ENCODE data around the gene KRTAP13-1. TPM values are rescaled to one million over a fixed set of nuclear protein-coding genes. Genes with fewer than 3 reads are reported as not detected.

Gene KRTAP13-1
- total and polyA plus RNA-seq, 5 donors from 2014 or later = not detected

DNA sequence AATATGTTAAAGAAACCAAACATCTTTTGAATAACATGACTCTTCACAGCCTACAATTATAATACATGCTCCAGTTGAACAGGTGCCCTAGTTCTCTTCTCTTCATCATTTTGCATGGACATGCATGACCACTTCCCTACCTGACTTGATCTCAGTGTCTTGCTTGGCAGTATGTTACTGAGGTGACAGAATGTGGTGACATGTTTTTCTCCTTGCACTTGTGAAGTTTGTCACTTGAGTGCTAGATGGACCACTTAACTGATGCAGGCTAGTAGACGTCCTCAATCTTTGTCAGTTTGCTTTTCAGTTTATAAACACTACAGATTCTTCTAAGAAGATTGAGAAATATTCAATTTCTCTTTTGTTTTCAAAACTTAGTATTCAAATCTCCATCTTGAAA is 13.6 kb upstream of the KRTAP13-1 start:
- no peak overlapping the region for H3K27ac ChIP-seq (ENCODE audit: insufficient read depth, low read length, poor library complexity, severe bottlenecking)
- H3K27ac Mint-ChIP-seq = no peak overlapping the region
- no peaks in the 10 kb centered on the region for H3K4me1 ChIP-seq (ENCODE audit: control insufficient read depth, insufficient read depth, low read length, poor library complexity, severe bottlenecking)
- peaks cover 0 to 1% of the 10 kb centered on the region in 2 experiments for H3K9me3 ChIP-seq (ENCODE audit: control insufficient read depth in 2 of 2, low read length in 2 of 2)
- H3K9me3 Mint-ChIP-seq = peaks cover 0 to 5% (median 0%) of the 10 kb centered on the region in 7 donors
- ATAC-seq (ENCODE audit: low read depth in 2 of 2) (no peak), DNase-seq (no peak)
- H3K4me3 Mint-ChIP-seq = no peak overlapping the region
- H3K36me3 ChIP-seq (ENCODE audit: control insufficient read depth, insufficient read depth, low read length) = no peaks in the 10 kb centered on the region
- H3K4me3 ChIP-seq (ENCODE audit: low read depth, low read length) = no peak overlapping the region
- no peaks in the 10 kb centered on the region for H3K36me3 Mint-ChIP-seq
- H3K27me3 ChIP-seq (ENCODE audit: control insufficient read depth, insufficient read depth, low read length) = no peaks in the 10 kb centered on the region
- peaks cover 7% of the 10 kb centered on the region for H3K27me3 Mint-ChIP-seq
- no peaks in the 10 kb centered on the region for H3K4me1 Mint-ChIP-seq

DNA sequence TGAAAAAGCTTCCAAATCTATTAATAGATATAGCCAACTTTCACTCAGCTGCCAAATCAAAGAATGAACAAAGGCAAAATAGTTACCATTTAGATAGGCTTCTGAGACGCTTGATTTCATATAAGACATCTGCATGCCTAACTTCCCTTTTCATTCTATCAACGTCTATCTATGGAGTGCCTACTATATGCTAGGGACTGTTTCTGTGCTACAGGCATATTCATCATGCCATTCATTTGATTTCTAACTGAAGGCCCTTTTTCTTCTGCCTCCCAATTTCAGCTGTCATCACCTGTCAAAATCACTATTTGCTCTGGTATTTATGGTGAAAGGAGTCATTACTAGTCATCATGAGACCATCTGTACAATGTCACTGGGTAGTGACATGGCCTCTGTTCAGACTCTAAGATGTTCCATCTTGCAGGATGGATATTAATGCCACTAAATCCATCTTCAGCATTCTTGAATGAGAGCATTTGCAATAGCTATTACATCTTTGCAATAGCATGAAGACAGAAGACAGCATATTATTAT is 4.3 kb upstream of the KRTAP13-1 start:
- no peaks in the 10 kb centered on the region for H3K27me3 ChIP-seq (ENCODE audit: control insufficient read depth, insufficient read depth, low read length)
- Mint-ChIP-seq H3K27ac (no peak overlapping the region), H3K36me3 (no peaks in the 10 kb centered on the region), H3K4me3 (no peak overlapping the region), H3K27me3 (no peaks in the 10 kb centered on the region), H3K9me3 (peaks cover 0 to 9% (median 1%) of the 10 kb centered on the region in 7 donors), H3K4me1 (no peaks in the 10 kb centered on the region)
- no peaks in the 10 kb centered on the region for H3K9me3 ChIP-seq (ENCODE audit: control insufficient read depth in 2 of 2, low read length in 2 of 2)
- H3K4me1 ChIP-seq (ENCODE audit: control insufficient read depth, insufficient read depth, low read length, poor library complexity, severe bottlenecking) = no peaks in the 10 kb centered on the region
- H3K27ac ChIP-seq (ENCODE audit: insufficient read depth, low read length, poor library complexity, severe bottlenecking) = no peak overlapping the region
- ATAC-seq (ENCODE audit: low read depth in 2 of 2) = no peak
- no peak overlapping the region for H3K4me3 ChIP-seq (ENCODE audit: low read depth, low read length)
- DNase-seq = no peak
- H3K36me3 ChIP-seq (ENCODE audit: control insufficient read depth, insufficient read depth, low read length) = no peaks in the 10 kb centered on the region

DNA sequence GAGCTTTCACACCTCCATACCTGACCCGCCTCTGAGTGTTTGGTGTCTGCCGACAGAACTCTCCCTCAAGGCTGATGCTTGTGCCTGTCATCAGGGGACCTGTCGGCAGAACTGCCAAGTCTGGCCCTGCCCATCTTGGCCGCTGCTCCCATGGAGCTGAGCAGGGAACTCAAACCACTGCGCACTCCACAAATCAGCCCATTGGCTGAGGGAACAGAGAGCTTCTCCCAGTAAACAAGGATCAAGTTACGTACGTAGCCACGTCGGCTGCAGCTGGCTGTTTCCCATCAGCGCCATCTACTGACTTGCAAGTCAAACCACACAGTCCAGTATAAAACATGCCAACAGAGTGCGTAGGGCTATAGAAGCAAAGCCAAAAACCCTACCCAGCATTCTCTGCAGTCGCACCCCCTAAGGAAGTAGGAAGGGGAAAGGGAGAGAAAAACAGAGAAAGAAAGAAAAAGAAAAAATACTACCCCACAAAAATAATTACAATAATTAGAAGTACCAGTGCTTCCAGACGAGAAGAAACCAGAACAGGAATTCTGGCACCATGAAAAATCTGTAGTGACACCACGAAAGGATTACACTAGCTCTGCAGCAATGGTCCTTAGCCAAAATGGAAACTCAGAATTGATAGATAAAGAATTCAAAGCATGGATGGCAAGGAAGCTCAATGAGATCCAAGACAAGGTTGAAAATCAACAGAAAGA is 13.1 kb downstream of the KRTAP13-1 start:
- Mint-ChIP-seq H3K4me1 (no peaks in the 10 kb centered on the region), H3K27ac (no peak overlapping the region), H3K27me3 (no peaks in the 10 kb centered on the region), H3K36me3 (no peaks in the 10 kb centered on the region), H3K9me3 (peaks cover 0 to 10% (median 4%) of the 10 kb centered on the region in 7 donors), H3K4me3 (no peak overlapping the region)
- no peak overlapping the region for H3K27ac ChIP-seq (ENCODE audit: insufficient read depth, low read length, poor library complexity, severe bottlenecking)
- peak in 1 of 3 donors; percentile 34 for DNase-seq
- no peaks in the 10 kb centered on the region for H3K36me3 ChIP-seq (ENCODE audit: control insufficient read depth, insufficient read depth, low read length)
- no peak overlapping the region for H3K4me3 ChIP-seq (ENCODE audit: low read depth, low read length)
- no peaks in the 10 kb centered on the region for H3K27me3 ChIP-seq (ENCODE audit: control insufficient read depth, insufficient read depth, low read length)
- no peak for ATAC-seq (ENCODE audit: low read depth in 2 of 2)
- no peaks in the 10 kb centered on the region for H3K4me1 ChIP-seq (ENCODE audit: control insufficient read depth, insufficient read depth, low read length, poor library complexity, severe bottlenecking)
- H3K9me3 ChIP-seq (ENCODE audit: control insufficient read depth in 2 of 2, low read length in 2 of 2) = no peaks in the 10 kb centered on the region

DNA sequence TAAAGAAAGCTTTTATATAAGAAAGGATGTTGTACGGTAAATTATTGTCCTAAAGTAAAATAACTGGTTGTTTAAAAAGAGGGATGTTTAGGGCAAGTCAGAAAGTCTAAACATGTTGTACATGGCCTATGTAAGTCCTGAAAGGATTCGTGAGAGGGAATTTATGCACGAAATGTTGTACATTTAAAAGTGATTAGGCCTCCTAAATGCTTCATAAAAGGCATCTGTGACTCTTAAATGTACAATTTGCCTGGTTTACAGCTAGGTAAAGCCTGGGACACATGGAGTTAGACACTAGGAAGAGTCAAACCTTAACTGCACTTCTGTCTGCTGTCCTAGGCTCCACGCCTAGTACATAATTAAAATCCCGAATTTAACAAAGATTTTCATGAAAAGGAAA is 20.2 kb downstream of the KRTAP13-1 start:
- DNase-seq = no peak
- H3K27ac Mint-ChIP-seq = no peak overlapping the region
- ATAC-seq (ENCODE audit: low read depth in 2 of 2) = no peak

DNA sequence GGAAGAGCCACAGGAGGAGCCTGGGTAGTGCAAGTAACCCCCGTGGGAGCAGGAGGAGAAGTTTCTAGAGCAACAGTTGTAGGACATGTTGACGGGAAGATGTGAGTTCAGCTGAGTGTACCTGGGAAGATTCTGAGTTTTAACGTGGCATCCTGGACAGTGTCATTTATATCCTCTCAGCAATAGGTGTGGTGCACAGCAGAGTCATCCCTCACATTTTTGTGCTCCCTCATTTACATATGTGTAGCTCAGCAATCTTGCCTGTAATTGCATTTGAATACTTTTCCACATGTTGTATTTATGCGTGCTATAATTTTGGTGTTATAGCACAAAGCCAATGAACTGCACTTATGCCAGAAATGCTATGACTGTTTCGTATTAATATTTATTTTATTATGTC is 30.0 kb downstream of the KRTAP13-1 start, which contains the start of gene KRTAP13-3:
Gene KRTAP13-3, minus strand, starts transcription at position 101 of the 400 bp plus-strand sequence. Its CDS starts 14 bp downstream, at position 87.
- H3K27ac ChIP-seq (ENCODE audit: insufficient read depth, low read length, poor library complexity, severe bottlenecking) = no peak within 1 kb of the TSS
- Mint-ChIP-seq H3K4me3 (no peak within 1 kb of the TSS), H3K4me1 (no peaks in the 10 kb centered on the region), H3K9me3 (peaks cover 0 to 2% (median 0%) of the 10 kb centered on the region in 7 donors), H3K36me3 (no peaks in the 10 kb centered on the region), H3K27me3 (no peaks in the 10 kb centered on the region), H3K27ac (no peak within 1 kb of the TSS)
- no peaks in the 10 kb centered on the region for H3K27me3 ChIP-seq (ENCODE audit: control insufficient read depth, insufficient read depth, low read length)
- no peak for DNase-seq
- H3K4me3 ChIP-seq (ENCODE audit: low read depth, low read length) = no peak within 1 kb of the TSS
- no peaks in the 10 kb centered on the region for H3K4me1 ChIP-seq (ENCODE audit: control insufficient read depth, insufficient read depth, low read length, poor library complexity, severe bottlenecking)
- H3K9me3 ChIP-seq (ENCODE audit: control insufficient read depth in 2 of 2, low read length in 2 of 2) = no peaks in the 10 kb centered on the region
- H3K36me3 ChIP-seq (ENCODE audit: control insufficient read depth, insufficient read depth, low read length) = no peaks in the 10 kb centered on the region
- no peak for ATAC-seq (ENCODE audit: low read depth in 2 of 2)

More for the DNA sequence above, 20.2 kb downstream of the KRTAP13-1 start:
- no peak overlapping the region for H3K27ac ChIP-seq (ENCODE audit: insufficient read depth, low read length, poor library complexity, severe bottlenecking)
- no peaks in the 10 kb centered on the region for H3K27me3 ChIP-seq (ENCODE audit: control insufficient read depth, insufficient read depth, low read length)
- H3K9me3 ChIP-seq (ENCODE audit: control insufficient read depth in 2 of 2, low read length in 2 of 2) = no peaks in the 10 kb centered on the region
- no peak overlapping the region for H3K4me3 ChIP-seq (ENCODE audit: low read depth, low read length)
- H3K36me3 Mint-ChIP-seq = no peaks in the 10 kb centered on the region
- no peaks in the 10 kb centered on the region for H3K4me1 ChIP-seq (ENCODE audit: control insufficient read depth, insufficient read depth, low read length, poor library complexity, severe bottlenecking)
- no peaks in the 10 kb centered on the region for H3K27me3 Mint-ChIP-seq
- no peak overlapping the region for H3K4me3 Mint-ChIP-seq
- no peaks in the 10 kb centered on the region for H3K36me3 ChIP-seq (ENCODE audit: control insufficient read depth, insufficient read depth, low read length)
- H3K9me3 Mint-ChIP-seq = peaks cover 0 to 9% (median 0%) of the 10 kb centered on the region in 7 donors
- no peaks in the 10 kb centered on the region for H3K4me1 Mint-ChIP-seq

DNA sequence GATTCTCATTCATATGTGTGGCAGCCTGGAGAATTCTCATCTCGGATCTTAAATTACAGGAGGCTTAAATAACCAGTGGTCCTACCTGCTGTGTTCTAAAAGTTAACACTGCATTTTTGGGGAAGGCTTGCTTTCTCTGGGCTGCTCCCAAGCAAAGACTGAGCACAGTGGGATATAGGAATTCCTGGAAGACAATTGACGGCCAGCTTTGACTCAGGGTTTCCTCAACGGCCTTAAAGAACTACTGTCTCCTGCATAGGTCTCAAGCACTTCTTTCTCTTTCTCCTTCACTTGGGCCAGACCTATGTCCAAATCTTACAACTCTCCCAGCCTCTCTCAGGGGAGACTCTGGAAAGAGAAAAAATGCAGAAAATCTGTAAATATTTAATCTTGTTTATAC is 30.9 kb downstream of the KRTAP13-1 start:
- H3K4me1 Mint-ChIP-seq = no peaks in the 10 kb centered on the region
- no peak overlapping the region for H3K4me3 Mint-ChIP-seq
- H3K36me3 ChIP-seq (ENCODE audit: control insufficient read depth, insufficient read depth, low read length) = no peaks in the 10 kb centered on the region

DNA sequence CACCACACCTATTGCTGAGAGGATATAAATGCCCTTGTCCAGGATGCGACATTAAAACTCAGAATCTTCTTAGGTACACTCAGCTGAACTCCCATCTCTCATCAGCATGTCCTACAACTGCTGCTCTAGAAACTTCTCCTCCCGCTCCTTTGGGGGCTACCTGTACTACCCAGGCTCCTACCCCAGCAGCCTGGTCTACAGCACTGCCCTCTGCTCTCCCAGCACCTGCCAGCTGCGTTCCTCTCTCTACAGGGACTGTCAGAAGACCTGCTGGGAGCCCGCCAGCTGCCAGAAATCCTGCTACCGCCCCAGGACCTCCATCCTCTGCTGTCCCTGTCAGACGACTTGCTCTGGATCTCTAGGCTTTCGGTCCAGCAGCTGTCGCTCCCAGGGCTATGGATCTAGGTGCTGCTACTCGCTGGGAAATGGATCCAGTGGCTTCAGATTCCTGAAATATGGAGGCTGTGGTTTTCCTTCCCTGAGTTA is 34.4 kb downstream of the KRTAP13-1 start, which contains the start of gene KRTAP13-4:
Gene KRTAP13-4, plus strand, starts transcription at position 51 of the 486 bp plus-strand sequence. Its CDS starts 56 bp downstream, at position 107.
- H3K27ac Mint-ChIP-seq = no peak within 1 kb of the TSS
- DNase-seq (no peak), ATAC-seq (ENCODE audit: low read depth in 2 of 2) (no peak)
- peaks cover 0 to 3% (median 0%) of the 10 kb centered on the region in 7 donors for H3K9me3 Mint-ChIP-seq
- H3K36me3 Mint-ChIP-seq = no peaks in the 10 kb centered on the region
- no peaks in the 10 kb centered on the region for H3K4me1 Mint-ChIP-seq
- no peaks in the 10 kb centered on the region for H3K27me3 Mint-ChIP-seq
- Histone ChIP-seq H3K36me3 (ENCODE audit: control insufficient read depth, insufficient read depth, low read length) (no peaks in the 10 kb centered on the region), H3K4me3 (ENCODE audit: low read depth, low read length) (no peak within 1 kb of the TSS), H3K4me1 (ENCODE audit: control insufficient read depth, insufficient read depth, low read length, poor library complexity, severe bottlenecking) (no peaks in the 10 kb centered on the region), H3K27ac (ENCODE audit: insufficient read depth, low read length, poor library complexity, severe bottlenecking) (no peak within 1 kb of the TSS), H3K27me3 (ENCODE audit: control insufficient read depth, insufficient read depth, low read length) (peaks cover 2% of the 10 kb centered on the region), H3K9me3 (ENCODE audit: control insufficient read depth in 2 of 2, low read length in 2 of 2) (no peaks in the 10 kb centered on the region)
- H3K4me3 Mint-ChIP-seq = no peak within 1 kb of the TSS

More for the DNA sequence above, 30.9 kb downstream of the KRTAP13-1 start:
- Histone ChIP-seq H3K9me3 (ENCODE audit: control insufficient read depth in 2 of 2, low read length in 2 of 2) (no peaks in the 10 kb centered on the region), H3K4me1 (ENCODE audit: control insufficient read depth, insufficient read depth, low read length, poor library complexity, severe bottlenecking) (no peaks in the 10 kb centered on the region), H3K27ac (ENCODE audit: insufficient read depth, low read length, poor library complexity, severe bottlenecking) (no peak overlapping the region), H3K4me3 (ENCODE audit: low read depth, low read length) (no peak overlapping the region), H3K27me3 (ENCODE audit: control insufficient read depth, insufficient read depth, low read length) (no peaks in the 10 kb centered on the region)
- H3K9me3 Mint-ChIP-seq = peaks cover 0 to 2% (median 0%) of the 10 kb centered on the region in 7 donors
- no peaks in the 10 kb centered on the region for H3K36me3 Mint-ChIP-seq
- H3K27ac Mint-ChIP-seq = no peak overlapping the region
- ATAC-seq (ENCODE audit: low read depth in 2 of 2) (no peak), DNase-seq (no peak)
- H3K27me3 Mint-ChIP-seq = no peaks in the 10 kb centered on the region

All from CD4-positive, CD25-positive, alpha-beta regulatory T cell (primary cell).